GM20000 (cell line): Measurements from ENCODE around the gene EBF4.
"Not testable (repeated sequence)": the region's sequence is repeated elsewhere in the genome, so short reads cannot be mapped to it uniquely, and the experiment has no call there.

Source experiments
- DNase-seq: peaks from one replicate; pipeline ENCODE4 v3.0.0; 2012; ENCODE audit warnings: low spot score
- TF ChIP-seq, protein P1 (sequence below): IDR thresholded peaks from 2 replicates; pipeline ENCODE4 v1.5.1; 2012; ENCODE audit warnings: mild to moderate bottlenecking, control low read depth; ENCODE audit errors: extremely low read depth, missing control alignments

The EBF4 gene

DNA sequence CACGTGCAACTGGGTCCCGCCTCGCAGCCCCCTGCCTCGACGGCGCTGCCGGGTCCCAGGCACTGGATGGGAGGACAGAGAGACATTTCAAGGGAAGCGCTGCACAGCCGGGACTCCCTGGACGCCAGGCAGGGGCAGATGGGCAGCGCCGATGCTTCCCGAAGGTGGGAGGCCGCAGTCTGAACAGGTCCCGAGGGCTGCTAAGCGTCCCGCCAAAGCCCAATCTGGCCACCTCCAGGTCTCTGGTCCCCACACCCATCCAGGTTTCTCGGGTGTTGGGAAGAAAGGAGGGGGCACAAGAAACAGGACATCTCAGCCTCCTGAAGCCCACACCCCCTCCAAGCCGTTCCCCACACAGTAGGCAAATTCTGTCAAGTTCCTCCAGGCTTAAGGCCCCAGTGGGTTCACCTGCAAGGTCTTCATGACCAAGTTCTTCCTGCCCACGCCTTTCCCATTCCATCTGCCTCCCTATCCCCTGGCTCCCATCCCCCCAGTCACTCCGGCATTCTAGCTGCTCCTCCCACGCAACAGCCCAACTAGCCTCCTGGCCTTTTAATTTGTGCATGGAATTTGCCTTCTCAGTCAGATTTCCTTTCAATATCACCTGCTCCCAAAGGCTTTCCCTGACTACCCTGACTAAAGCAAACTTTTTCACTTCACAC is 113.2 kb downstream of the EBF4 start:
- no peak for DNase-seq
- TF ChIP-seq, protein P1, sequence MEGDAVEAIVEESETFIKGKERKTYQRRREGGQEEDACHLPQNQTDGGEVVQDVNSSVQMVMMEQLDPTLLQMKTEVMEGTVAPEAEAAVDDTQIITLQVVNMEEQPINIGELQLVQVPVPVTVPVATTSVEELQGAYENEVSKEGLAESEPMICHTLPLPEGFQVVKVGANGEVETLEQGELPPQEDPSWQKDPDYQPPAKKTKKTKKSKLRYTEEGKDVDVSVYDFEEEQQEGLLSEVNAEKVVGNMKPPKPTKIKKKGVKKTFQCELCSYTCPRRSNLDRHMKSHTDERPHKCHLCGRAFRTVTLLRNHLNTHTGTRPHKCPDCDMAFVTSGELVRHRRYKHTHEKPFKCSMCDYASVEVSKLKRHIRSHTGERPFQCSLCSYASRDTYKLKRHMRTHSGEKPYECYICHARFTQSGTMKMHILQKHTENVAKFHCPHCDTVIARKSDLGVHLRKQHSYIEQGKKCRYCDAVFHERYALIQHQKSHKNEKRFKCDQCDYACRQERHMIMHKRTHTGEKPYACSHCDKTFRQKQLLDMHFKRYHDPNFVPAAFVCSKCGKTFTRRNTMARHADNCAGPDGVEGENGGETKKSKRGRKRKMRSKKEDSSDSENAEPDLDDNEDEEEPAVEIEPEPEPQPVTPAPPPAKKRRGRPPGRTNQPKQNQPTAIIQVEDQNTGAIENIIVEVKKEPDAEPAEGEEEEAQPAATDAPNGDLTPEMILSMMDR = no peak

DNA sequence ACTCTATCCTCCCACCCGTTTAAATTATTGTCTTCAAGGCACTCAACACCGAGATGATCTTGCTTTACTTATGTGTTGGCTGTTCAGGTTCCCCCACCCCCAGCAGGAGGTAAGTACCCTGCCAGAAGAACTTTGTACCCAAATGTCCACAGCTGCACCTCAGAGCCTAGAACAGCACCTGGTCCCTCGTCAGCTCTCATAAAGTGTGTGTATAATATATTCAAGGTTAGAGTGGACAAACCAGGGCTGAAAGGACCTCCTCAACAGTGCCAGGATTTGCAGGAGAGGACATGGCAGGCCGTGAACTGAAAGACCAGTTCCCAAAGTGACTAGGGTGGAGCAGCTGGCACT is 113.7 kb downstream of the EBF4 start:
- TF ChIP-seq, protein P1 = no peak
- no peak for DNase-seq

DNA sequence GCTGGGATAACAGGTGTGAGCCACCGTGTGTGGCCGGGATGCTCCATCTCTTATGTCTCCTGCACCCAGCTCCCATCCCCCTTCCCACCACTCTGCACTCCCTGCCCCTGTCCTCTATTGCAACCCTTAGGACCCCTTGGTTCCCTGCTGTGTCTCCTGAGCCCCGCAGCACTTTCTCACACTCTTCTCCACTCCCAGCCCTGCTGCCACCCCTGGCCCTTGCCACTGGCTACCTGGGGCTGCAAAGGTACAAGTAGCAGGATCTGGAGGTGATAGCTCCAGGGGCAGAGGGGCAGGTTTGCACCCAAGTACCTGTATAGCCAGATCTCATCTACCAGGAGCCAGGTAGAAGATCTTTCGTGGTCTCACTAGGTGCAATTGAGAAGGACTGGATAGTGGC is 114.4 kb downstream of the EBF4 start:
- TF ChIP-seq, protein P1 = no peak
- no peak for DNase-seq

DNA sequence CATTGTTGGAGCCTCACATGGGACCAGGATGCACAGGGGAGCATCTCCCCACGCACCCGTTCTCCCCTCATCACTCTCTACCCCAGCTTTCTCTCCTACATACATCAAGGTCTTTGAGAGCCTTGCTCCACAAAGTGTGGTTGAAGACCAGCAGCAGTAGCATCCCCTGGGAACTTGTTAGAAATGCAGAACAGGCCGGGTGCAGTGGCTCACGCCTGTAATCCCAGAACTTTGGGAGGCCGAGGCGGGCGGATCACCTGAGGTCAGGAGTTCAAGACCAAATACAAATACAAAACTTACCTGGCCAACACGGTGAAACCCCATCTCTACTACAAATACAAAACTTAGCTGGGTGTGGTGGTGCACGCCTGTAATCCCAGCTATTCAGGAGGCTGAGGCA is 115.3 kb downstream of the EBF4 start:
- not testable (repeated sequence) for DNase-seq

DNA sequence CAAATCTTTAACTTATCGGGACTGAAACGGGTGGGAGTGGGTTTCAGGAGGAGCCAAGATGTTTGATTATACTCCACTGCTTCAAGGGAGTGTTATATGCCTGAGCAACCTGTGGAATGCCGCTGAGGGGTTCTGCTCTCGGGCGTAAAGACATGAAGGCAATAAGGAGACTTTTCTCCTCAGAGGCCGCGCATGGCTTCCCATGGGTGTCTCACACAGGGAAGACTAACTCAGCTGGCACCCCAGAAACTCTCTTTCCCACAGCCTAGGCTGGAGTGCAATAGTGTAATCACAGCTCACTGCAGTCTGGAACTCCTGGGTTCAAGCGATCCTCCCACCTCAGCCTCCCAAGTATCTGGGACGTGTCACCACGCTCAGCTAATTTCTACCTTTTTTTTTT is 117.1 kb downstream of the EBF4 start:
- no peak for DNase-seq
- TF ChIP-seq, protein P1 = no peak
